Trophoblast cell (in vitro differentiated cells and primary cell): ENCODE results near the gene USP7.
A peak's percentile ranks its signal among the peaks of the same experiment; 100 is the strongest.

Experiments used
- DNase-seq, 2 donors: peaks; one replicate each; pipeline ENCODE4 v3.0.0-alpha.2; 2016
- H2AFZ ChIP-seq: 2 replicates; pipeline ENCODE4 v1.6.1; 2013; ENCODE audit warnings: low read length, moderate library complexity, mild to moderate bottlenecking; ENCODE audit not compliant: insufficient read depth, poor library complexity
- H2AK5ac ChIP-seq: 2 replicates; pipeline ENCODE4 v1.6.1; 2013; ENCODE audit warnings: mild to moderate bottlenecking, low read length
- H2BK120ac ChIP-seq: 2 replicates; pipeline ENCODE4 v1.6.1; 2013; ENCODE audit warnings: low read length, mild to moderate bottlenecking, moderate library complexity; ENCODE audit not compliant: insufficient read depth, poor library complexity
- H2BK12ac ChIP-seq: 2 replicates; pipeline ENCODE4 v1.6.1; 2013; ENCODE audit warnings: mild to moderate bottlenecking, low read length, moderate library complexity
- H2BK5ac ChIP-seq: 2 replicates; pipeline ENCODE4 v1.6.1; 2013; ENCODE audit warnings: low read length, low read depth, moderate library complexity, mild to moderate bottlenecking; ENCODE audit not compliant: poor library complexity
- H3K14ac ChIP-seq: 2 replicates; pipeline ENCODE4 v1.6.1; 2013; ENCODE audit warnings: mild to moderate bottlenecking, low read length
- H3K18ac ChIP-seq: 2 replicates; pipeline ENCODE4 v1.6.1; 2013; ENCODE audit warnings: mild to moderate bottlenecking, low read length
- H3K23ac ChIP-seq: 2 replicates; pipeline ENCODE4 v1.6.1; 2013; ENCODE audit warnings: low read length
- H3K27ac ChIP-seq: 2 replicates; pipeline ENCODE4 v1.5.1; 2013; ENCODE audit warnings: low read depth, mild to moderate bottlenecking, inconsistent platforms, low read length, moderate library complexity
- H3K27me3 ChIP-seq: 2 replicates; pipeline ENCODE4 v1.6.1; 2013; ENCODE audit warnings: inconsistent platforms, mild to moderate bottlenecking, low read length, moderate library complexity; ENCODE audit not compliant: insufficient read depth
- H3K36me3 ChIP-seq, 2 experiments: 1 replicate in 1 of 2; 2 replicates in 1 of 2; pipeline ENCODE4 v1.6.1; 2013; ENCODE audit warnings: low read length in 2 of 2, mild to moderate bottlenecking in 2 of 2, moderate library complexity in 1 of 2; ENCODE audit not compliant: insufficient read depth in 2 of 2, control insufficient read depth in 1 of 2
- H3K4ac ChIP-seq: 2 replicates; pipeline ENCODE4 v1.6.1; 2013; ENCODE audit warnings: low read depth, mild to moderate bottlenecking, low read length, moderate library complexity
- H3K4me1 ChIP-seq, 2 experiments: 1 replicate in 1 of 2; 2 replicates in 1 of 2; pipeline ENCODE4 v1.6.1; 2013; ENCODE audit warnings: low read length in 2 of 2, mild to moderate bottlenecking in 2 of 2, moderate library complexity in 1 of 2; ENCODE audit not compliant: insufficient read depth in 2 of 2, control insufficient read depth in 1 of 2
- H3K4me2 ChIP-seq: 2 replicates; pipeline ENCODE4 v1.6.1; 2013; ENCODE audit warnings: inconsistent platforms, mild to moderate bottlenecking, low read length, moderate library complexity
- H3K4me3 ChIP-seq: 2 replicates; pipeline ENCODE4 v1.5.1; 2013; ENCODE audit warnings: mild to moderate bottlenecking, low read depth, low read length, inconsistent platforms
- H3K79me1 ChIP-seq: one replicate; pipeline ENCODE4 v1.6.1; 2013; ENCODE audit warnings: low read length
- H3K79me2 ChIP-seq: 2 replicates; pipeline ENCODE4 v1.6.1; 2013; ENCODE audit warnings: low read length, mild to moderate bottlenecking; ENCODE audit not compliant: control insufficient read depth, insufficient read depth, poor library complexity
- H3K9ac ChIP-seq: 2 replicates; pipeline ENCODE4 v1.6.1; 2013; ENCODE audit warnings: mild to moderate bottlenecking, low read length
- H3K9me3 ChIP-seq: 2 replicates; pipeline ENCODE4 v1.6.1; 2013; ENCODE audit warnings: low read depth, mild to moderate bottlenecking, control low read depth, inconsistent platforms, low read length; ENCODE audit not compliant: insufficient read depth
- H4K12ac ChIP-seq: 2 replicates; pipeline ENCODE4 v1.6.1; 2013; ENCODE audit warnings: low read depth, mild to moderate bottlenecking, low read length, moderate library complexity
- H4K8ac ChIP-seq: 2 replicates; pipeline ENCODE4 v1.6.1; 2013; ENCODE audit warnings: low read depth, mild to moderate bottlenecking, low read length, moderate library complexity
- H4K91ac ChIP-seq: one replicate; pipeline ENCODE4 v1.6.1; 2013; ENCODE audit warnings: low read depth, mild to moderate bottlenecking, low read length, moderate library complexity
- WGBS: extraction: QIAGEN DNeasy Blood & Tissue Kit; methylation state at CpG from one replicate; pipeline ENCODE4 v1.1.7; 2013; ENCODE audit warnings: missing lambda C conversion rate; ENCODE audit not compliant: insufficient read length, insufficient coverage; ENCODE audit errors: extremely low coverage; 5-methylcytosine and 5-hydroxymethylcytosine counted together

The USP7 gene

DNA sequence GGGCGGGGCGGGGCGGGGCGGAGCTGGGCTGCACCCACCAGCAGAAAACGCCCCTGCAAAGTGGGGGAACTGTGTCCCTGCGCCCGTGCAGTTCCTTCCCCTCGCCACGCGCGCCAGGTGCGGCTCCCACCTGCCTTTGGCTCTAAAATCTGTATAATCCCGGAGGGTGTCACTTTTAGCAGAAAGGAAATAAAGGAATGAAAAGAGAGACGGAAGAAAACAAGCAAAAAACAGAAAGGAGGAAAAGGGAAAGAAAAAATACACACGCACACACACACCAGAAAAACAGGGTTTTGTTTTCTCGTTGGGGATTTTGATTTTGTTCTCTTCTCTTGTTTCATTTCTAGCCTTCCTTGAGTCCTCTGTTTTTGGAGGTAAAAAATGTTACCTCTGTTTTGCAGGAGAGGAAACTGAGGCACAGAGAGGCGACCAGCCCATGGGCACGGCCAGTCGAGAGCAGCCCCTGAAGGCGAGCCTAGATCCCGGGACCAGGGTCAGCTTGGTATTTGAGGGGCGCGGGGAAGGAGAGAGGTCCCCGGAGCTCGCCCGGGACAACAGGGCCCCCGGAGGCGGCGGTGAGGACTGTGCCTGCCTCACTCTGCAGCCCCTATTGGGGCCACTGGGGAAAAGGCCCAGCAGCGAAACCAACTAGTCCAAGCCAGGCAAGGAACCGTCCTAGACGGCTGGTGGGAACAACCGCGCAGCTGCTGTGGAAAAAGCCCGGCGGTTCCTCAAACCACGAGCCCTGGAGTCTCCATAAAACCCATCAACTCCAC is 94.3 kb downstream of the USP7 start:
- Histone ChIP-seq H3K79me2 (peaks cover 33% of the 10 kb centered on the region), H3K18ac (peak overlapping the region; percentile 57), H3K4me2 (peak overlapping the region; percentile 79), H3K79me1 (peaks cover 25% of the 10 kb centered on the region), H3K9me3 (no peaks in the 10 kb centered on the region), H3K9ac (no peak overlapping the region), H2AK5ac (no peak overlapping the region), H3K27ac (no peak overlapping the region), H3K4ac (no peak overlapping the region), H3K27me3 (no peaks in the 10 kb centered on the region), H4K8ac (peak overlapping the region; percentile 73), H2BK120ac (no peak overlapping the region), H3K23ac (no peak overlapping the region), H2AFZ (no peak overlapping the region), H3K4me1 (peaks cover 17 to 23% of the 10 kb centered on the region in 2 experiments), H3K14ac (peak overlapping the region; percentile 18), H3K36me3 (peaks cover 3 to 9% of the 10 kb centered on the region in 2 experiments), H2BK12ac (peak overlapping the region; percentile 21), H4K91ac (peak overlapping the region; percentile 25), H3K4me3 (peak overlapping the region; percentile 64), H4K12ac (no peak overlapping the region), H2BK5ac (no peak overlapping the region)
- no peak for DNase-seq
- WGBS: no CpG with 5 or more reads among the region's 37 CpGs

DNA sequence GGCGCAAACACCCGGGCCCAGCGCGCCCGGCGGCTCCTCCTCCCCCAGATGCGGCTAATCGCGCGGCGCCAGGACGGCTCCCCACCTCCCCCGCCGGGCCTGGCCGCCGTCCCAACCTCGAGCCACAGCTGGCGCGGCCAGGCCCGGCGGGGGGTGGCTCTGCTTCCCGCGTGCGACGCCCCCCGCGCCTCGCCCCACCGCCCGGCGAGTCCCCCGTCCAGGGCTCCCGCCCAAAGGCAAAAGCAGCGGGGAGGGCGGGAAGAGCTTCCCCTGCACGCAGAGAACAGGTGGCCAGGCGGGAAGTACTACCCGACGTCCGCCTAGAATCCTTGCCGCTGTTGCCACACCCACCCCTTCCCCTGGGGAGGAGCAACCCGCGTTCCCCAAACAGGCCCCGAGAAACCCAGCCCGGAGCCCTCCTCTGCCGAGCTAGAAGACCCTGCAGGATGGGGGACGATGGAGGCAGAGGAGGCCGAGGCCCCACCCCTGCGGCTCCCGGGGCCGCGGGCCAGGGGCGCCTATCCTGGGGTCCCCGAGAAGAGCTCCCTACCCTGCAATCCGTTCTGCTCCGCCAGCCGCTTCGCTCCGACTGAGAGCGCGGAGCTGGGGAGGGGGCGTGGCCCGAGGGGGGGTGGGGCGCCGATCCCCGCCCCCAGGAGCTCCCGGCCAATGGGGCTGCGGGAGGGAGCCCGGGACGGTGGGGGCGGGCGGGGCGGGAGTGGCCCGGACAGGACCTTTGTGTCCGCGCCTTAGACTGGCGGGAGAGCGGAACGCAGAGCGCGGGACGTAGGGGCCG is 95.1 kb downstream of the USP7 start, which contains the start of gene CARHSP1:
Gene CARHSP1, minus strand, starts transcription at position 591 of the 796 bp plus-strand sequence. CDS start 9,678 bp downstream, outside the sequence.
- H3K27me3 ChIP-seq: no peaks in the 10 kb centered on the region
- H4K8ac ChIP-seq: peak within 1 kb of the TSS; percentile 73
- no peak within 1 kb of the TSS for H3K23ac ChIP-seq
- H3K27ac ChIP-seq: peak within 1 kb of the TSS; percentile 88
- peak within 1 kb of the TSS; percentile 77 for H2BK5ac ChIP-seq
- H3K18ac ChIP-seq: peak within 1 kb of the TSS; percentile 71
- H3K4me1 ChIP-seq: peaks cover 23 to 30% of the 10 kb centered on the region in 2 experiments
- peaks cover 25% of the 10 kb centered on the region for H3K79me1 ChIP-seq
- peak within 1 kb of the TSS; percentile 95 for H3K9ac ChIP-seq
- peak within 1 kb of the TSS; percentile 91 for H4K91ac ChIP-seq
- H3K14ac ChIP-seq: peak within 1 kb of the TSS; percentile 90
- peak within 1 kb of the TSS; percentile 54 for H4K12ac ChIP-seq
- peak within 1 kb of the TSS; percentile 25 for H2BK12ac ChIP-seq
- H3K36me3 ChIP-seq: peaks cover 7 to 9% of the 10 kb centered on the region in 2 experiments
- WGBS: no CpG with 5 or more reads among the region's 83 CpGs
- H3K4me3 ChIP-seq: peak within 1 kb of the TSS; percentile 85
- peaks cover 33% of the 10 kb centered on the region for H3K79me2 ChIP-seq
- H3K9me3 ChIP-seq: no peaks in the 10 kb centered on the region
- H2BK120ac ChIP-seq: peak within 1 kb of the TSS; percentile 87
- peak; percentile 84 to 86 for DNase-seq
- peak within 1 kb of the TSS; percentile 96 for H3K4me2 ChIP-seq
- H3K4ac ChIP-seq: peak within 1 kb of the TSS; percentile 93
- peak within 1 kb of the TSS; percentile 30 for H2AFZ ChIP-seq
- peak within 1 kb of the TSS; percentile 58 for H2AK5ac ChIP-seq

DNA sequence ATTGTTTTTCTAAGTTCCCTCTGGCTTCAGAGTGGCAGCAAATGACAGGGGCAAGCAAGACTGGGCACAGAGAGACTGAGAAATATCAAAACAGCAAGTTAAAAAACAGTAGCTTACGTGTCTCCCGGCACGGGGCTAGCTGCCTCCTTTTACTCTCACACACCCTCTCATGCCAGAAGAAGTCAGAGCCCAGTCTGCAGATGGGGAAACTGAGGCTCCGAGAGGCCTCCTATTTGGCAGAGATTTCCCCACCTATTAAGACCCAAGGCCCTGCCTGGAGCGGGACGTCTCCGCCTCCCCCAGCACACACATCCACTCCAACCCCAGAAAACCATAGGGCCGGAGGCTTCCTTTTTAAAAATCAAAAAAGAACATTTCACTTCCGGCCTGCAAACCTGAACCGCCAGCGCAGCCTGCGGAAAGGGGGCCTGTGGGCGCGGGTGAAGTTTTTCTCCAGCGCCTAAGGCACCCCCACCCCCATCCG is 95.7 kb downstream of the USP7 start:
- H3K23ac ChIP-seq: no peak overlapping the region
- H3K14ac ChIP-seq: peak overlapping the region; percentile 90
- H3K36me3 ChIP-seq: peaks cover 9 to 11% of the 10 kb centered on the region in 2 experiments
- peak overlapping the region; percentile 54 for H4K12ac ChIP-seq
- H3K79me1 ChIP-seq: peaks cover 30% of the 10 kb centered on the region
- H2BK12ac ChIP-seq: peak overlapping the region; percentile 25
- H3K18ac ChIP-seq: peak overlapping the region; percentile 71
- peak overlapping the region; percentile 63 for H4K8ac ChIP-seq
- peak overlapping the region; percentile 96 for H3K4me2 ChIP-seq
- no peaks in the 10 kb centered on the region for H3K9me3 ChIP-seq
- H3K4me1 ChIP-seq: peaks cover 29 to 37% of the 10 kb centered on the region in 2 experiments
- peaks cover 37% of the 10 kb centered on the region for H3K79me2 ChIP-seq
- H4K91ac ChIP-seq: peak overlapping the region; percentile 91
- no peak for DNase-seq
- peak overlapping the region; percentile 85 for H3K4me3 ChIP-seq
- WGBS: no CpG with 5 or more reads among the region's 16 CpGs
- peak overlapping the region; percentile 77 for H2BK5ac ChIP-seq
- peak overlapping the region; percentile 87 for H2BK120ac ChIP-seq
- H2AFZ ChIP-seq: peak overlapping the region; percentile 19
- no peaks in the 10 kb centered on the region for H3K27me3 ChIP-seq
- H3K9ac ChIP-seq: peak overlapping the region; percentile 95
- H2AK5ac ChIP-seq: peak overlapping the region; percentile 58
- peak overlapping the region; percentile 88 for H3K27ac ChIP-seq
- H3K4ac ChIP-seq: peak overlapping the region; percentile 93
